ENCODE data around the gene PIGN.

DNA sequence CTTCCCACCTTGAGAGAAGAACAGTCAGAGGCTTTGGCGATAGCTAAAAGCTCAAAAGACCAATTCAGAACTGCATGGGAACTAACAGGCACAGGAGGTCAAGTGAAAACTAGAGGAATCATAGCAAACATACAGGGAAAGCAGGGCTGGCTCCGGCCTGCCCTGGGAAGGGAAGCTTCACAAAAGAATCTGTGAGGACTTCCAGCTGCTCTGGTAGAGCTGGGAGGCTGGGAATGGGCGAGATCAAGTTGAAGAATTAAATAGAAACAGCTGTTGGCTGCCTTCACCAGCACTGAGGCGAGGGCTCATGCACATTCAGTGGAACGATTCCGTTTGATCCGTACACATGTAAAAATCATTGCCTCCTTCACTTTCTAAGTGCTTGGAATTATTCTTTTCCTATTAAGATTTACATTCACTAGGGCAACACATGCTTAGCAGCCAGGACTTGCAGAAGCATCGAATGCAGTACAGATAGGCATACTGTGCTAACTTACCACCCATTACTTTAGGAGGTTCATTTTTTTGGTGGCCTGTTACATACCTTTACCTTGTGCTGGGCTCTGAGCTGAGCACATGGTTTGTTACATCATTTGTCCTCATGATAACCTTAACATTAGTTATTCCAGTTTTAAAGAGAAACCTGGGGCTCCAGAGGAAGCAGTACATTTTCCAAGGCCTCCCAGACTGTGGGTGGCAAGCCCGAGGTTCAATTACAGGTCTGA, 168.7 kb downstream of the PIGN start:
- TF ChIP-seq, protein P1, sequence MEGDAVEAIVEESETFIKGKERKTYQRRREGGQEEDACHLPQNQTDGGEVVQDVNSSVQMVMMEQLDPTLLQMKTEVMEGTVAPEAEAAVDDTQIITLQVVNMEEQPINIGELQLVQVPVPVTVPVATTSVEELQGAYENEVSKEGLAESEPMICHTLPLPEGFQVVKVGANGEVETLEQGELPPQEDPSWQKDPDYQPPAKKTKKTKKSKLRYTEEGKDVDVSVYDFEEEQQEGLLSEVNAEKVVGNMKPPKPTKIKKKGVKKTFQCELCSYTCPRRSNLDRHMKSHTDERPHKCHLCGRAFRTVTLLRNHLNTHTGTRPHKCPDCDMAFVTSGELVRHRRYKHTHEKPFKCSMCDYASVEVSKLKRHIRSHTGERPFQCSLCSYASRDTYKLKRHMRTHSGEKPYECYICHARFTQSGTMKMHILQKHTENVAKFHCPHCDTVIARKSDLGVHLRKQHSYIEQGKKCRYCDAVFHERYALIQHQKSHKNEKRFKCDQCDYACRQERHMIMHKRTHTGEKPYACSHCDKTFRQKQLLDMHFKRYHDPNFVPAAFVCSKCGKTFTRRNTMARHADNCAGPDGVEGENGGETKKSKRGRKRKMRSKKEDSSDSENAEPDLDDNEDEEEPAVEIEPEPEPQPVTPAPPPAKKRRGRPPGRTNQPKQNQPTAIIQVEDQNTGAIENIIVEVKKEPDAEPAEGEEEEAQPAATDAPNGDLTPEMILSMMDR (conservative IDR thresholded peaks at IDR 0.05 in 1 of 2, IDR thresholded peaks at IDR 0.05 in 1 of 2; ENCODE audit: extremely low read depth in 1 of 2, insufficient read depth in 1 of 2, low read depth in 1 of 2, low read length in 2 of 2), result no peak
- no peak for TF ChIP-seq EZH2 (IDR thresholded peaks at IDR 0.05; ENCODE audit: borderline replicate concordance, low read length)

All from mammary epithelial cell (primary cell).